ENCODE results near the gene GAPVD1. TPM values are rescaled to one million over a fixed set of nuclear protein-coding genes. Genes with fewer than 3 reads are reported as not detected.

The GAPVD1 gene
- total RNA-seq, 2 experiments from 2014 or later: 38.1 to 40.0 TPM

GRCh38 chr9:125329978-125330377, 68.4 kb downstream of the GAPVD1 start:
- intact Hi-C loops (cut with micrococcal nuclease): no loop called here

GRCh38 chr9:125330587-125330986, 69.0 kb downstream of the GAPVD1 start:
- Mint-ChIP-seq H3K27me3 (ENCODE audit: low read depth) (no peaks in the 10 kb centered on the region), H3K36me3 (ENCODE audit: low read depth) (peaks cover 32% of the 10 kb centered on the region), H3K27ac (no peak overlapping the region), H3K9me3 (no peaks in the 10 kb centered on the region), H3K4me1 (ENCODE audit: low read depth) (peaks cover 12% of the 10 kb centered on the region), H3K4me3 (no peak overlapping the region)
- DNase-seq: no peak
- intact Hi-C loops (cut with micrococcal nuclease): no loop called here
- CTCF ChIA-PET: no interaction called here

More at GRCh38 chr9:125329978-125330377, 68.4 kb downstream of the GAPVD1 start:
- CTCF ChIA-PET: no interaction called here
- DNase-seq: no peak
- Mint-ChIP-seq H3K27ac (no peak overlapping the region), H3K4me1 (ENCODE audit: low read depth) (peaks cover 12% of the 10 kb centered on the region), H3K9me3 (no peaks in the 10 kb centered on the region), H3K27me3 (ENCODE audit: low read depth) (no peaks in the 10 kb centered on the region), H3K4me3 (no peak overlapping the region), H3K36me3 (ENCODE audit: low read depth) (peaks cover 32% of the 10 kb centered on the region)

GRCh38 chr9:125332527-125332926, 70.9 kb downstream of the GAPVD1 start:
- Mint-ChIP-seq H3K4me1 (ENCODE audit: low read depth) (peaks cover 12% of the 10 kb centered on the region), H3K27me3 (ENCODE audit: low read depth) (no peaks in the 10 kb centered on the region), H3K4me3 (no peak overlapping the region), H3K9me3 (no peaks in the 10 kb centered on the region), H3K36me3 (ENCODE audit: low read depth) (peaks cover 32% of the 10 kb centered on the region), H3K27ac (peak overlapping the region; percentile 55)
- CTCF ChIA-PET: interaction anchor here (0.6 to 1.2 kb wide), 2 partner anchors 9 to 29 kb away, joined by 3 read pairs; no protein-coding TSS in a partner anchor
- intact Hi-C loops (cut with micrococcal nuclease): loop anchor here (1.0 to 2.0 kb wide), 2 partner anchors 72 to 91 kb away; partner anchors contain the start of genes GAPVD1 and HSPA5
- peak; percentile 71 for DNase-seq

GRCh38 chr9:125337236-125337635, 75.6 kb downstream of the GAPVD1 start:
- DNase-seq: no peak
- Mint-ChIP-seq H3K27ac (no peak overlapping the region), H3K36me3 (ENCODE audit: low read depth) (peaks cover 23% of the 10 kb centered on the region), H3K4me1 (ENCODE audit: low read depth) (peaks cover 5% of the 10 kb centered on the region), H3K27me3 (ENCODE audit: low read depth) (no peaks in the 10 kb centered on the region), H3K9me3 (no peaks in the 10 kb centered on the region), H3K4me3 (no peak overlapping the region)
- CTCF ChIA-PET: interaction anchor here (0.7 kb wide), 1 partner anchor 720 kb away, joined by 3 read pairs; no protein-coding TSS in a partner anchor
- intact Hi-C loops (cut with micrococcal nuclease): no loop called here

GRCh38 chr9:125338929-125339328, 77.3 kb downstream of the GAPVD1 start:
- Mint-ChIP-seq H3K4me1 (ENCODE audit: low read depth) (no peaks in the 10 kb centered on the region), H3K36me3 (ENCODE audit: low read depth) (peaks cover 18% of the 10 kb centered on the region), H3K27me3 (ENCODE audit: low read depth) (no peaks in the 10 kb centered on the region), H3K27ac (no peak overlapping the region), H3K4me3 (no peak overlapping the region), H3K9me3 (no peaks in the 10 kb centered on the region)
- DNase-seq: no peak
- intact Hi-C loops (cut with micrococcal nuclease): no loop called here
- CTCF ChIA-PET: no interaction called here

GRCh38 chr9:125341566-125341965, 79.9 kb downstream of the GAPVD1 start:
- CTCF ChIA-PET: interaction anchor here (0.6 to 1.2 kb wide), 3 partner anchors 10 to 928 kb away, joined by 3 read pairs; no protein-coding TSS in a partner anchor
- H3K4me3 Mint-ChIP-seq: no peak overlapping the region
- no peak overlapping the region for H3K27ac Mint-ChIP-seq
- intact Hi-C loops (cut with micrococcal nuclease): no loop called here
- no peaks in the 10 kb centered on the region for H3K4me1 Mint-ChIP-seq (ENCODE audit: low read depth)
- no peaks in the 10 kb centered on the region for H3K27me3 Mint-ChIP-seq (ENCODE audit: low read depth)
- DNase-seq: no peak
- no peaks in the 10 kb centered on the region for H3K9me3 Mint-ChIP-seq
- peaks cover 17% of the 10 kb centered on the region for H3K36me3 Mint-ChIP-seq (ENCODE audit: low read depth)

GRCh38 chr9:125343518-125344275, 82.1 kb downstream of the GAPVD1 start:
- CTCF ChIA-PET: interaction anchor here (0.6 to 1.6 kb wide), 2 partner anchors 18 to 95 kb away, joined by 3 to 4 read pairs; no protein-coding TSS in a partner anchor
- intact Hi-C loops (cut with micrococcal nuclease): no loop called here
- Mint-ChIP-seq H3K9me3 (no peaks in the 10 kb centered on the region), H3K36me3 (ENCODE audit: low read depth) (peaks cover 20% of the 10 kb centered on the region), H3K4me3 (no peak overlapping the region), H3K27me3 (ENCODE audit: low read depth) (no peaks in the 10 kb centered on the region), H3K4me1 (ENCODE audit: low read depth) (no peaks in the 10 kb centered on the region), H3K27ac (no peak overlapping the region)
- DNase-seq: no peak

GRCh38 chr9:125346080-125346732, 84.6 kb downstream of the GAPVD1 start:
- CTCF ChIA-PET: no interaction called here
- Mint-ChIP-seq H3K27me3 (ENCODE audit: low read depth) (no peaks in the 10 kb centered on the region), H3K4me1 (ENCODE audit: low read depth) (no peaks in the 10 kb centered on the region), H3K9me3 (no peaks in the 10 kb centered on the region), H3K27ac (no peak overlapping the region), H3K4me3 (no peak overlapping the region), H3K36me3 (ENCODE audit: low read depth) (peaks cover 39% of the 10 kb centered on the region)
- DNase-seq: no peak
- intact Hi-C loops (cut with micrococcal nuclease): no loop called here

GRCh38 chr9:125355601-125356000, 94.0 kb downstream of the GAPVD1 start:
- H3K4me3 Mint-ChIP-seq: no peak overlapping the region
- H3K36me3 Mint-ChIP-seq (ENCODE audit: low read depth): peaks cover 37% of the 10 kb centered on the region
- peak overlapping the region; percentile 25 for H3K27ac Mint-ChIP-seq
- H3K27me3 Mint-ChIP-seq (ENCODE audit: low read depth): no peaks in the 10 kb centered on the region
- peaks cover 6% of the 10 kb centered on the region for H3K4me1 Mint-ChIP-seq (ENCODE audit: low read depth)
- no peaks in the 10 kb centered on the region for H3K9me3 Mint-ChIP-seq
- intact Hi-C loops (cut with micrococcal nuclease): no loop called here
- DNase-seq: no peak
- CTCF ChIA-PET: no interaction called here

GRCh38 chr9:125356032-125356431, 94.4 kb downstream of the GAPVD1 start:
- Mint-ChIP-seq H3K27me3 (ENCODE audit: low read depth) (no peaks in the 10 kb centered on the region), H3K36me3 (ENCODE audit: low read depth) (peaks cover 36% of the 10 kb centered on the region), H3K9me3 (no peaks in the 10 kb centered on the region), H3K4me3 (no peak overlapping the region), H3K27ac (peak overlapping the region; percentile 25), H3K4me1 (ENCODE audit: low read depth) (peaks cover 10% of the 10 kb centered on the region)
- CTCF ChIA-PET: no interaction called here
- DNase-seq: no peak
- intact Hi-C loops (cut with micrococcal nuclease): no loop called here

- intact Hi-C loops (cut with micrococcal nuclease): no loop called here
- H3K27ac Mint-ChIP-seq: no peak overlapping the region
- no peak for DNase-seq
- no peaks in the 10 kb centered on the region for H3K9me3 Mint-ChIP-seq
- H3K4me3 Mint-ChIP-seq: no peak overlapping the region
- H3K27me3 Mint-ChIP-seq (ENCODE audit: low read depth): no peaks in the 10 kb centered on the region
- peaks cover 31% of the 10 kb centered on the region for H3K36me3 Mint-ChIP-seq (ENCODE audit: low read depth)
- CTCF ChIA-PET: no interaction called here
- peaks cover 18% of the 10 kb centered on the region for H3K4me1 Mint-ChIP-seq (ENCODE audit: low read depth)
These were observed 97.4 kb downstream of the GAPVD1 start for GRCh38 chr9:125359011-125359410.

GRCh38 chr9:125360601-125361000, 99.0 kb downstream of the GAPVD1 start:
- peak; percentile 12 for DNase-seq
- H3K27me3 Mint-ChIP-seq (ENCODE audit: low read depth): no peaks in the 10 kb centered on the region
- H3K4me3 Mint-ChIP-seq: no peak overlapping the region
- peaks cover 18% of the 10 kb centered on the region for H3K4me1 Mint-ChIP-seq (ENCODE audit: low read depth)
- H3K9me3 Mint-ChIP-seq: no peaks in the 10 kb centered on the region
- intact Hi-C loops (cut with micrococcal nuclease): loop anchor here (5.0 kb wide), 1 partner anchor 118 kb away; the partner anchor contains the start of gene HSPA5
- CTCF ChIA-PET: interaction anchor here (0.6 to 2.0 kb wide), 2 partner anchors 105 to 1218 kb away, joined by 3 to 9 read pairs; no protein-coding TSS in a partner anchor
- peaks cover 25% of the 10 kb centered on the region for H3K36me3 Mint-ChIP-seq (ENCODE audit: low read depth)
- no peak overlapping the region for H3K27ac Mint-ChIP-seq

Measured in activated naive CD4-positive, alpha-beta T cell treated with anti-CD3 and anti-CD28 coated beads for 36 hours (primary cell).